ENCODE measurements around the gene ALPK3.
A peak's percentile ranks its signal among the peaks of the same experiment; 100 is the strongest.

Gene ALPK3

GRCh38 chr15:84847382-84847781, 30.2 kb downstream of the ALPK3 start:
- DNase-seq: no peak

GRCh38 chr15:84852212-84852611, 35.1 kb downstream of the ALPK3 start:
- no peak for DNase-seq

- peak; percentile 28 for DNase-seq
Observed at GRCh38 chr15:84855136-84855535, 38.0 kb downstream of the ALPK3 start.

GRCh38 chr15:84855765-84856164, 38.6 kb downstream of the ALPK3 start:
- no peak for DNase-seq

GRCh38 chr15:84856731-84857417, 39.7 kb downstream of the ALPK3 start:
- no peak for DNase-seq

- DNase-seq: no peak
Observed at GRCh38 chr15:84857418-84858004, 40.4 kb downstream of the ALPK3 start.

- DNase-seq: no peak
Observed at GRCh38 chr15:84858231-84858630, 41.1 kb downstream of the ALPK3 start.

GRCh38 chr15:84859144-84859543, 42.0 kb downstream of the ALPK3 start:
- no peak for DNase-seq

GRCh38 chr15:84859651-84860050, 42.5 kb downstream of the ALPK3 start:
- no peak for DNase-seq

GRCh38 chr15:84861781-84862180, 44.6 kb downstream of the ALPK3 start:
- DNase-seq: no peak

- DNase-seq: no peak
Observed at GRCh38 chr15:84862214-84862975, 45.2 kb downstream of the ALPK3 start.

- DNase-seq: no peak
Observed at GRCh38 chr15:84863565-84864443, 46.6 kb downstream of the ALPK3 start.

GRCh38 chr15:84864444-84864795, 47.3 kb downstream of the ALPK3 start:
- DNase-seq: no peak

- no peak for DNase-seq
Observed at GRCh38 chr15:84865074-84865569, 48.0 kb downstream of the ALPK3 start.

- no peak for DNase-seq
Observed at GRCh38 chr15:84868037-84868880, 51.1 kb downstream of the ALPK3 start.

- no peak for DNase-seq
Observed at GRCh38 chr15:84869510-84869909, 52.4 kb downstream of the ALPK3 start.

GRCh38 chr15:84871428-84871985, 54.4 kb downstream of the ALPK3 start:
- no peak for DNase-seq

GRCh38 chr15:84872009-84872910, 55.1 kb downstream of the ALPK3 start:
- no peak for DNase-seq

- no peak for DNase-seq
Observed at GRCh38 chr15:84873997-84874396, 56.8 kb downstream of the ALPK3 start.

- DNase-seq: no peak
Observed at GRCh38 chr15:84874981-84875699, 58.0 kb downstream of the ALPK3 start.
